ENCODE data around the gene SLC9A1. TPM values are rescaled to one million over a fixed set of nuclear protein-coding genes. Genes with fewer than 3 reads are reported as not detected.
"Not testable (repeated sequence)": the region's sequence is repeated elsewhere in the genome, so short reads cannot be mapped to it uniquely, and the experiment has no call there.

Gene SLC9A1
- total RNA-seq, 1 donor = 6.0 TPM

- TF ChIP-seq, protein P1, sequence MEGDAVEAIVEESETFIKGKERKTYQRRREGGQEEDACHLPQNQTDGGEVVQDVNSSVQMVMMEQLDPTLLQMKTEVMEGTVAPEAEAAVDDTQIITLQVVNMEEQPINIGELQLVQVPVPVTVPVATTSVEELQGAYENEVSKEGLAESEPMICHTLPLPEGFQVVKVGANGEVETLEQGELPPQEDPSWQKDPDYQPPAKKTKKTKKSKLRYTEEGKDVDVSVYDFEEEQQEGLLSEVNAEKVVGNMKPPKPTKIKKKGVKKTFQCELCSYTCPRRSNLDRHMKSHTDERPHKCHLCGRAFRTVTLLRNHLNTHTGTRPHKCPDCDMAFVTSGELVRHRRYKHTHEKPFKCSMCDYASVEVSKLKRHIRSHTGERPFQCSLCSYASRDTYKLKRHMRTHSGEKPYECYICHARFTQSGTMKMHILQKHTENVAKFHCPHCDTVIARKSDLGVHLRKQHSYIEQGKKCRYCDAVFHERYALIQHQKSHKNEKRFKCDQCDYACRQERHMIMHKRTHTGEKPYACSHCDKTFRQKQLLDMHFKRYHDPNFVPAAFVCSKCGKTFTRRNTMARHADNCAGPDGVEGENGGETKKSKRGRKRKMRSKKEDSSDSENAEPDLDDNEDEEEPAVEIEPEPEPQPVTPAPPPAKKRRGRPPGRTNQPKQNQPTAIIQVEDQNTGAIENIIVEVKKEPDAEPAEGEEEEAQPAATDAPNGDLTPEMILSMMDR (IDR thresholded peaks at IDR 0.05; ENCODE audit: insufficient read depth, low read depth, low read length) = no peak
- no peak for DNase-seq (ENCODE audit: low read depth)
- no peak overlapping the region for H3K4me3 ChIP-seq (ENCODE audit: low read depth, low read length)
Observed at GRCh38 chr1:27130798-27131197, 24.1 kb downstream of the SLC9A1 start.

GRCh38 chr1:27129225-27129624, 25.7 kb downstream of the SLC9A1 start:
- no peak overlapping the region for H3K4me3 ChIP-seq (ENCODE audit: low read depth, low read length)
- TF ChIP-seq, protein P1 (IDR thresholded peaks at IDR 0.05; ENCODE audit: insufficient read depth, low read depth, low read length) = no peak
- no peak for DNase-seq (ENCODE audit: low read depth)

- DNase-seq (ENCODE audit: low read depth) = no peak
- H3K4me3 ChIP-seq (ENCODE audit: low read depth, low read length) = no peak overlapping the region
- TF ChIP-seq, protein P1 (IDR thresholded peaks at IDR 0.05; ENCODE audit: insufficient read depth, low read depth, low read length) = peak; percentile 33
Observed at GRCh38 chr1:27127419-27127818, 27.5 kb downstream of the SLC9A1 start.

- no peak overlapping the region for H3K4me3 ChIP-seq (ENCODE audit: low read depth, low read length)
- TF ChIP-seq, protein P1 (IDR thresholded peaks at IDR 0.05; ENCODE audit: insufficient read depth, low read depth, low read length) = no peak
- DNase-seq (ENCODE audit: low read depth) = peak; percentile 53
Observed at GRCh38 chr1:27126391-27126790, 28.5 kb downstream of the SLC9A1 start.

GRCh38 chr1:27125125-27125524, 29.8 kb downstream of the SLC9A1 start:
- H3K4me3 ChIP-seq (ENCODE audit: low read depth, low read length); DNase-seq (ENCODE audit: low read depth): not testable (repeated sequence)

- H3K4me3 ChIP-seq (ENCODE audit: low read depth, low read length) = no peak overlapping the region
- no peak for DNase-seq (ENCODE audit: low read depth)
- TF ChIP-seq, protein P1 (IDR thresholded peaks at IDR 0.05; ENCODE audit: insufficient read depth, low read depth, low read length) = no peak
Observed at GRCh38 chr1:27124405-27124804, 30.5 kb downstream of the SLC9A1 start.

GRCh38 chr1:27122652-27123051, 32.3 kb downstream of the SLC9A1 start:
- DNase-seq (ENCODE audit: low read depth) = peak; percentile 76
- TF ChIP-seq, protein P1 (IDR thresholded peaks at IDR 0.05; ENCODE audit: insufficient read depth, low read depth, low read length) = no peak
- no peak overlapping the region for H3K4me3 ChIP-seq (ENCODE audit: low read depth, low read length)
